Stimulated activated CD4-positive, alpha-beta T cell treated with anti-CD3 and anti-CD28 coated beads, Interleukin-1b, Interleukin-23, amount 100 ng/mL, for 48 hours (primary cell): Measurements from ENCODE around the gene LYPLAL1.
A peak's percentile ranks its signal among the peaks of the same experiment; 100 is the strongest.
"Not testable (repeated sequence)": the region's sequence is repeated elsewhere in the genome, so short reads cannot be mapped to it uniquely, and the experiment has no call there.

ENCODE experiments used
- DNase-seq: peaks from one replicate; pipeline ENCODE4 v3.0.0-alpha.2; 2020

The LYPLAL1 gene

DNA sequence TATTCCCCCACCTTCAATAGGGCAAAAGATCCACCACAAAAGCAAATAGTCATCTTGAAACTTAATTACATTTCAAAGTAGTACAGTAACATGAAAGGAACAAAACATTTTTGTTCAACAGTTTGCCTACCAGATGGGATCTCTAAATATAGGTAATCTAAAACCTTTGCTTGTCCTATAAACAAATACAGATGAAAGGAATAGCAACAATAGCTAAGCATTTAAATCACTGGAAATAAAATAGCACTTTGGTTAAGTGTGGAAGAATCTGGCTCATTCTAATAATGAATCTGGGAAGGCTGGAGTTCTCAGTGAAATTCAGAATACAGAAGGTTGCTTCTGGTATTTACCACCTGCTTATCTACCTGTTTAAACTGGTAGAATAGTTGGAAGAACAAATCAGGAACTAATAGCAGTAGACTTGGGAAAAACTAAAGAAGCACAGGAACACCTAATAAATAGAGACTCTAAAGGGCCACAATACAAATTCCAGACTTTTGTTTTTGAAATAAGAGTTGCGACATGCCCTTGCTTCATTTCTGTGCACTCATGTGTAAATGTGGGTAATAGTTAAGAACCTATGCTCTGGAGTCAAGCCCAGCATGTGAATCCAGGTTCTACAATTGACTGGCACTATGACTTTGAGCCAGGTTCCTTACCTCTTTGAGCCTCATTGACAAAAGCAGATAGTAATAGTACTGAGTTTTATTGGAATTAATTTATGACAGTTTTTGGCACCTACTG, 2.3 kb upstream of the LYPLAL1 start:
- DNase-seq = no peak

DNA sequence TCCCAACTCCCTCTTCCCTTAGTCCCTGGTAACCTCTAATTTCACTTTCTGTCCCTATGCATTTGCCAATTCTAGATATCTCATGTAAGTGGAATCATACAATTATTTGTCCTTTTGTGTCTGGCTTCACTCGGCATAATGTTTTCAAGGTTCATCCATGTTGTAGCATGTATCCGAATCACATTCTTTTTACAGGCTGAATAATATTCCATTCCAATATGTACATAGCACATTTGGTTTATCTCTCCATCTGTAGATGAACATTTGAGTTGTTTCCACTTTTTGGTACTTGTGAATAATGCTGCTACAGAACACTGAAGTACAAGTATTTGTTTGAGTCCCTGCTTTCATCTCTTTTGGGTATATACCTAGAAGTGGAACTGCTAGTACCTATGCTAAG, 857 bp upstream of the LYPLAL1 start:
- no peak for DNase-seq

DNA sequence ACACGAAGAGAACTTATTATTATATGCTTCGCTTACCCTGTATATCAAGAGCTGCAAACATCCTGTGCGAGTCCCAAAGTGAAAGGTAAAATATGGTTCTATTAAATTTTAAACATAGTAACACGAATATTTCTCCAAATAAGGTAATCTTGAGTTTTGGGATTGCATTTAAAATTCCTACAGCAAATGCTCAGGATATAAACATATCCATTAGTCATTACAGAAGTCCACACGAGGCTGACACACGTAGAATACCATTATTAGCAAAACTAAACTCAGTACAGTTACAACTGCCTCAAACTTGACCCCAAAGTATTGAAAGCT, 282 bp upstream of the LYPLAL1 start:
- no peak for DNase-seq

DNA sequence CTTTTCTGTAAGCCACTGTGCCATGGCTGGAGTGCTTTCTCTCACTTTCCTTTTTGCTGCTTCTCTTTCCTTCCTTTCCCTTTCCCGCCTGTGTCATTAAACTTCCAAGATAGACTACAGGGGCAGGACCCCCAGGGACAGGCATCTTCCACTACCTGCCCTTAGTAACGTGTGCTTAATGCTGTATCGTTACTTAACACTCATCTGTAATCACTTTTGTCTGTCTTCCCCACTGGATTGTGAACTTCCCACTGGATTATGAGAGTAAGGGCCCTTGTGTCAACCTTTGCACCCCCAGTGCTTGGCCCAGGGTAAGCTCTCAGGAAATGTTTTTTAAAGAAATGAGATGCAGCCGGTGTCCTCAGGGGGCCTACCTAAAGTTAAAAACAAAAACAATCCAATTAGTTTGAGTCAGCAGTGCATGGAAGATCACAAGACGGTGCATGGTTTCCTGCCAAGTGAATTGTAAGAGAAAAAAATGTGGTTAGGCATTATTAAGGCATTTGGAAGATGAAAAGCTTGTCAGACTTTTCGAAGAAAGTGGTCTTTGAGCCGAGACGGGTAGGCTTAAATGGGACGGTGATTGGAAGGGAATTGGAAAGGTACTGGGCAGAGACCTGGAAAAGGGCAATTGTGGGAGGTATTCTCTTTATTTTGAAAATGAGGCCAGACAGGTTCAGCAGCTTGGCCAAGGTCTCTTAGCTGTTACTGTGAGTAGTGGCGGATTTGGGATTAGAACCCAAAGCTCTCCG, 958 bp downstream of the LYPLAL1 start:
- DNase-seq = no peak

DNA sequence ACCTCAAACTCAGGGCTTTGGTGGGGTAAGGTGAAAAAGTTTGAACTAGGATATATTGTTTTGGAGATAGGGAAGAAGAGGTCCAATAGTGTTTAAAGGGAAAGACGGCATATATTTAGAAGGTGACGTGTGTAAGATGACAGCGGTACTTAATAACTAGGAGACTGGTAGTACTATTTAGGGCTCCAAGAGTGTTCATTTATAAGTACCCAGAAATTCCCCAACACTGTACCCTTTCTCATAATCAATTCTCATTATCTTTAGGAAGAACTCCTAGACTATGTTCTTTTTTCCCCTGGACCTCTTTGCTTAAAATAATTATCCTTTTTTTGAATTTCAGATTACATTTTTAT, 1.5 kb downstream of the LYPLAL1 start:
- no peak for DNase-seq

DNA sequence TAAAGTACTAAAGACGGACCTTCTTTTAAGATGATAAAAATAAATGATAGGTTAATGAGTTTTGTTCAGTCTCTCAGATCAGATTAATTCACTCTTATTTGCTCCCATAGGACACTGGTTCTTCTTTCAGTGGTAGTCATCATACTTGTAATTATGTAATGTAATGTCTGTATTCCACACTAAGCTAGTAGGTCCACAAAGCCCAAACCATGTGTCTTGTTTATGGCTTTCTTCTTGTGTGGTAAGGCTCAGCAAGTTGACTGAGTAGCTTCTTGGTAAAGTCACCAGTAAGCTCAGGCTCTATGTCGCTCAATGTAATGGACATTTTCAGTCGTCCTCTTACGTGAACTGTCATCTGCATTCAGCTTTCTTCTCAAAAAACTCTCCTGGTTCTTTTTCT, 2.5 kb downstream of the LYPLAL1 start:
- DNase-seq = no peak

DNA sequence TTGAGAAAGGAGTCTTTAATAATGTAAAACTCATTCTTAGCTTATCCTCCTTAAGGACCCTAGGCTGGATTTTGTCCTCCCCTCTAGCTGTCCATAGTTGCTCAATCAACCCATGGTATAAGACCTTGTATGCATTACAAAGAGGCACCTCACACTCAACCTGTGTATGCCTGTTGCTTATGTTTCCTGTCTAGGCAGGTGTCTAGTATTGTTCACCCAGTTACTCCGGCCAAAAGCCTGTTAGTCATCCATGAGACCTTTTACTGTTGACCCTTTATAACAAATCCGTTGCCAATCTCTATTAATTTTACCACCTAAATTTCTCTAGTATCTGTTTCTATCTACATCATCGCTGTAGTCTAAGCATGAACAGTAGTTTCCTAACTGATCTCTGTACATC, 3.7 kb downstream of the LYPLAL1 start:
- no peak for DNase-seq

DNA sequence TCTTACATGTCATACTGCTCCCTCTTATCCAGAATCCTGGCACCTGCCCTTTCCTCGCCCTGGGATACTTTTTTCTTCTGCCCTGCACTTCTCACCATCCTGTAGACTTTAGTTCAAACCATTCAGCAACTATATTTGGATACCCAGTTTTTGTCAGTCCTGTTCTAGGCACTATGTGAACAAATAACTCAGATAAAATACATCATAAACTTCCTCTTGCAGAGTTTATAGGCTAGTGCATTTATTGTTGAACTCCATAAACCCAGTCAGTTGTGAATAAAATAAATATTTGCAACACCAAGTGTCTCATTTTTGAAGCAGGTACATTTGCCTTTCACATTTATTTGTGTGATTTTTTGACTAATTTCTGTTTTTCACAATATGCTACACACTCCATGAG, 4.3 kb downstream of the LYPLAL1 start:
- no peak for DNase-seq

DNA sequence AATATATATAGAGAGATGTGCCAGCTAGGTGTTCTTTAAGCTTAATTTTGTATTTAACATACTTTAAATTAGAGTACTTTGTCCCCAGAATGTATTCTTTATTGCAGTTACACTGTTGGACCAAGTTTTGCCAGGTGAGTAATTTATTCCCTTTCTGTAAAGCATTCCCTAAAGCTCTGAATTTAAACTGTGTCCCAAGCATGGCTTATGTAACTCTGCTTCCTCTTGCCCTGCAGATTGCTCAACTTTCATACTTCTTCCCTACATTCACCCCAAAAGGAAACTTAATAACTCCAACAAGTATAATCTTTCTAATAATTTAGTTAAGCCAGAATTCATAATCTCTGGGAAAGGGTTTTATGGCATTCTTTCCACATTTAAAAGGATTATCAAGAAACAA, 5.6 kb downstream of the LYPLAL1 start:
- DNase-seq = no peak

DNA sequence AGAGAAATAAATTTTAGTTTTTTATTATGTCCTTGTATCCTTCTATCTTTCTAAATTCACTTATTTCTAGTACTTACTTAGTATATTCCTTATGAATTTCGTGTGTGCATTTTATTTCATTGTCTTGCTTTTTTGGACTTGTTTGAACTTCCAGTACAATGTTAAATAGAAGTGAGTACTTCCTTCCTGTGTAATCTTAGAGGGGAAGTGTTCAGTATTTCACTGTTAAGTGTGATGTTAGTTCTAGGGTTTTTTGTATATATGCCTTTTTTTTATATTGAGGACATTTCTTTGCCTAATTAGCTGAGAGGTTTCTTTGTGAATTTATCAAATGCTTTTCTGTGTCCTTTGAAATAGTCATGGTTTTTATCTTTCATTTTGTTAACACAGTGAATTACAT, 10.7 kb downstream of the LYPLAL1 start:
- no peak for DNase-seq

DNA sequence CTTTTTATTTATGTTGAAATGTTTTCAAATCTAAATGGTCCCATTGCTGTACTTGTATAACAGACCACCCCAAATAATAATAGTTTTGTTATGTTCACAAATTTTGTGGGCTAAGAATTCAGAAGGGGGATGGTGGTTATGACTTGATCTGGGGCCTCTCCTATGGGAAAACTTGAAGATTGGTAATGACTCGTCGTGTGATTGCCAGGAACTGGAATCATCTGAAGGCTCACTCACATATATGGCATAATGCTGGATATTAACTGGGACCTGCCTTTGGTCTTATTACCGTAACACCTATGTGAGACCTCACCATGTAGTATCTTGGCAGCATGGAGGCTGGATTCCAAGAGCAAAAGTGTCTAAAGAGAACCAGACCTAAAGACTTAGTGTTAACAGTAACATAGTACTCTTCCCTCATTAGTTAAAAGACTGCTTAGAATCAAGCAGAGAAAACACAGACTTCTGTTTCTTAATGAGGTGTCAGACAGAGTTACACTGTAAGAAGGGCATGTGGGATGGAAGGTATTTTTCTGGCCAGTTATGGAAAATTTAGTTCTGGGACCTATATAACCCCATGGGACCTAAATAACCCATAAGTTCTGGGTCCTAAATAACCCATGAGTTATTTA, 11.9 kb downstream of the LYPLAL1 start:
- DNase-seq = no peak

DNA sequence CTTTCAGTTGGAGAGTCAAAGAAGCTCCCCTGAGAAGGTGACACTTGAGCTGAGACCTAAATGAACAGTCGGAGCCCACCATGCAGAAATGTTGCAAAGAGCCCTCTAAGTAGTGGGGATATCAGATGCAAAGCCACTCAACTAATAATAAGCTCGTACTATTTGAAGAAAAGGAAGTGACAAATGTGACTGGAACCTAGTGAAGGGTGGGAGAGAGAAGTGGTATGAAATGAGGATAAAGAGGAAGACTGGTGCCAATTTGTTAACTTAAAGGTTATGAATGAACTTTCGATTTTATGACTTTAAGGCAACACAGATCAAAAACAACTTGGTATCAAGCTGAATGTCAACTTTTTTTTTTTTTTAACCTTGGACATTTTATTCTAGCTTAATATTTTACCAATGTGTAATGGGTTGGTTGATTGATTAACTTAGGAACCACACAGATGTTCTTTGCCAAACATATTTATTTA, 14.7 kb downstream of the LYPLAL1 start:
- DNase-seq = no peak

DNA sequence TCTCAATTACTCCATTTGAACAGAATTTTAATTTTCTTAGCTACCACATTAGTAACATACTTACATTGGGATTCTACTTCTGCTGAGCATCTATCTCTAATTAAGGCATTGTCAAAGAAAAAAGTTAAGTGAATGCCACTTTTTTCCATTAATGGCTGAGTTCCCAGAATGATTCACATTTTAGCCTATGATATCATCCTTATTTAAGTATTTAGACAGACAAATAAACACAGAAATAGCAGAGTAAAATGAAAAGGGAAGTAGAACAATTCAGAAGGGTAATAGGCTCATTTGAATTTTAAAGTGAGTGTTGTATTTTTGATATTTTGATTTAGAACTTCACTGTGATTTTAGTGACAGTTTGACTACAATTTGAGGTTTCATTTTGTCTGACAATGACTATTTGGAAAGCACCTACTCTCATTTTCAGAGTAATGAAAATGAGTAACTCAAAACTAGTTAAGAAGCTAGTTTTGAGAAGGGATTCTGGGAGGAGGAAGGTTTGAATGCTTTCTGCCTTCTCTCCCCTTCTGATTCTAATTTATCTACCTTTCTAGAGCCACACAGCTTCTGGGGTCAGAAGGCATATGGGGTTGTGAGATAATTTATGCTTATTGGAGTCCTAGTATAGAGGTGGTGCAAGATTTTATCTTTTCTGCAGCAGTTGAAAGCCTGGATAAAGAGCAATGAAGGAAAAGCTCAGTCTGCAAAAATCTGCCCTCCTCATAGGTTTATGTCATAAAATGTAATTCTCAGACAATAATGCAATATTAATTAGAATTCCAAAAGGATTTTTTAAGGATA, 15.5 kb downstream of the LYPLAL1 start:
- no peak for DNase-seq

DNA sequence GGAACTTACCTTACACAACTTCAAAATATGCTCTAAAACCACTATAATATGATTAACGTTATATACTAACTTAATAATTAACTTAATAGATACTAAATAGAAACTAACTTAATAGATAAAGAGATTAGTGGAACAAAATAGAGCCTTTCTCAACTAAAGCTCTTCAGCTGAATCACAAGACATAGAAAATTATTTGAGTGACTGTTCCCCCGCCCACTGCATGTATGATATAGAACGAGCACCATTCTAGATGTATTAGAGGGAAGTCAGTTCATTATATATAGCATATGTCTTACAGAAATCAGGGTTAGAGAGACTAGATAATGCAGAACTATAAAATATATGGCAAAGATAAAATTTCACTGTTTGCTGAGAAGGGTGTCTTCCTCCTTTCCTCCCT, 16.3 kb downstream of the LYPLAL1 start:
- DNase-seq = no peak

DNA sequence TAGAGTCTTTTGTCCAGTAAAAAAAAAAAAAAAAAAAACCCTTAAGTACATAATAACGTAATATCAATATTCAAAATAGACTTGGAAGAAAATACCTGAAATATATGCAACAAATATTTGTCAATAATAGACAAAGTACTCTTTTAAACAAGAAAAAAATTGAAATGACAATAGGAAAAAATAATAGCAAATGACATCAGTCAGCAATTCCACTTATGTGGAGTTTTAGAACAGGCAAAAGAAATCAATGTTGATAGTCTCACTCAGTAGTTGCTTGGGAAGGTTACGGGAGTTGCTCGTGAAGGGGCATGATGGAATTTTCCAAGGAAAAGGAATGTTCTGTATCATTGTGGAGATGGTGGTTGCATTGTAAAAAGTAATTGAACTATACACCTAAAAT, 16.9 kb downstream of the LYPLAL1 start:
- no peak for DNase-seq

DNA sequence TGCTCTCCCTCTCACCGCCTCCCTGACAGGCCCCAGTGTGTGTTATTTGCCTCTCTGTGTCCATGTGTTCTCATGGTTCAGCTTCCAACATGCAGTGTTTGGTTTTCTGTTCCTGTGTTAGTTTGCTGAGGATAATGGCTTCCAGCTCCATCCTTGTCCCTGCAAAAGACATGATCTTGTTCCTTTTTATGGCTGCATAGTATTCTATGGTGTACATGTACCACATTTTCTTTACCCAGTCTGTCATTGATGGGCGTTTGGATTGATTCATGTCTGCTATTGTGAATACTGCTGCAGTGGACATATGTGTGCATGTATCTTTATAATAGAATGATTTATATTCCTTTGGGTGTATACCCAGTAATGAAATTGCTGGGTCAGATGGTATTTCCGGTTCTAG, 22.2 kb downstream of the LYPLAL1 start:
- DNase-seq = not testable (repeated sequence)

DNA sequence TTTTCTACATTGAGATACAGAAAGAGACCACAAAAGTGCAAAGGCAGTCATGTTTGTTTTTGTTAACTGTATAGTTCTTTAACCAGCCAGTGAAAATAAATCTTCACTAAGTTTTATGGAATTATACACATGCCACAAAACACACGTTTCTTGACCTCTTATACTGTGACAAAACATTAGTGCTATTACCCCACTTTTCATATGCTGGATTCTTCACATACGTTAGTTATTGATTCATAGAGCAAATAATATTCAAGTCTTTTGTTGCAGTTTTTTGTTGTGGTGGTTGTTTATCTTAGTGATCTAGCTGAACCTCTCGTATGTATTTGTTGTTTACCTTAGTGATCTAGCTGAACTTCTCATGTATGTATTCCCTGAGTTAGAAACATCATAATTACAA, 28.0 kb downstream of the LYPLAL1 start:
- DNase-seq = no peak

DNA sequence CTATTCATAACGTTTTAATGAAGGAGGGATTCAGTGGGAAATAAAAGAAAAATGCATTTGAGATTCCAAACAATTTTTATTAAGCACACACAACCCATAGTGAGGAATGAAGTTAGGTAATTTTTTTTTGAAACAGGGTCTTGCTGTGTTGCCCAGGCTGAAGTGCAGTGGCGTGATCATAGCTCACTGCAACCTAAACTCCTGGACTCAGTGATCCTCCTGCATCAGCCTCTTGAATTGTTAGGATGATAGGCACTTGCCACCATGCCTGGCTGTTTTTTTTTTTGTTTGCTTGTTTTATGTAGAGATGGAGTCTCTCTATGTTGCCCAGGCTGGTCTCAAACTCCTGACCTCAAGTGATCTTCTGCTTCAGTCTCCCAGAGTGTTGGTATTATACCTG, 28.9 kb downstream of the LYPLAL1 start:
- DNase-seq = no peak

DNA sequence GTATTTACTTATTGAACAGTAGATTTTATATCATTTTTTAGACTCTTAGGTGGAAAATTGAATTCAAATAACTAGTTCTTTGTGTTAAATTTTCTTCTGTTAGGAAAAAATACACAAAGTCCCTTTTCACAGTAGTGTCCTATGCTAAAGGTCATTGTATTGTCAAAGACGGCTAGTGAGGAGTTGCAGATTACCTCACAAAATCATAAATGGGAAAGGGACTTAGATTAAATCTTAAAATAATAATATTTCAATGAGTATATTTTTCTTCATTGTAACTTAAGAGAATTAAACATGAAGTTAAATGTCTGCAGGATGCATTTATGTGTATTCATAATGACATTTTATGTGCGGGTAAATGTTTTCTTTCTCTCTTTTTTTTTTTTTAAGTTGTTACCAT, 32.7 kb downstream of the LYPLAL1 start:
- no peak for DNase-seq

DNA sequence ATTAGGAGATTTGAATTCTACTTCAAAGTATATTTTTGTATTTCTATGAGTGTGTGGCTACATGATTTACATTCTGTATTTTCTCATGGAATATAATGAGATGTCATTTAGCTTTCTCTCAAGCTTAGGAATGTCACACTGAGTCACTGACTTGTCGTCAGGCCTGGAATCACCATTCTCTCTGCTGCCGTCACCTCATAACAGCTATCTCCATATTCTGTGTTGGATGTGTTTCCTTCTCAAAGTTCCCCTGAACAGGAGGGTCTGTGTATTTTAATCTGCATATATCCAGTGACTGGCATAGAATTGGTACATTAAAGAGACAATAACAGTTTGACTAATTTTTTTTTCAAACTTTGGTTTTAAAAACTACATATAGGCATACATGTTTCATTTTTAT, 35.9 kb downstream of the LYPLAL1 start:
- DNase-seq = no peak

DNA sequence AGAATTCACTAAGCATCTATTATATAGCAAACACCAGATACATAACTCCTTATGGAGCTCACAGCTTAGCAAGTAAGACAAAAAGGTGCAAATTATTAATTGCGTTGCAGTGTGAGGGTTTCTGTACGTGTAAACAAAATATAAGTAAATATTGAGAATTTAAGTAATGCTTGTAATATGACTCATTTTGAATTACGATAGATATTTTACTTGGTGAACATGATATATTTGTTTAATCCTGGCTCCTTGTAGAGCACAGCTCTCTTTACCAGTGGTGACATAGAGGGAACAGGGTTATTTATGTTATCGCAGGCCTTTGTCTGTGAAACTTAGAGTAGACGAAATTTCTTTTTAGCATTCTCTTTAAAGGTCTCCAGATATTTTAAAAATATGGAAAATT, 36.4 kb downstream of the LYPLAL1 start:
- DNase-seq = no peak

DNA sequence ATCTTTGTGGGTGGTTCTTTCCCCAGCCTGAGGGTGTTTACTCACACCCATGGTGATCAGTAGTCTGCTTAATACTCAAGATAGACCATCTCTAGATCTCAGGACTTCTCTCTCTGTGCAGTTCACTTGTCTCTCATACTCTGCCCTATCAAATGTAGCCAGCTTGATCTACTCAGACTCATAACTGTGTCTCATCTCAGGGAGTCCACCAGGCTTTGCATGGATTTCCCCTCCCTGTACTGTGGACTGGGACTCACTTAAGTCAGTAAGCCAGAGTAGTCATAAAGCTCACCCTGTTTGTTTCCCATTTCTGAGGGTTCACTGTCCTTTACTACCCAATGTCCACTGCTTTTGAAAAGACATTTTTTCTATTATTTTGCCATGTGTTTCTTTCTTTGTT, 41.8 kb downstream of the LYPLAL1 start:
- DNase-seq = no peak

DNA sequence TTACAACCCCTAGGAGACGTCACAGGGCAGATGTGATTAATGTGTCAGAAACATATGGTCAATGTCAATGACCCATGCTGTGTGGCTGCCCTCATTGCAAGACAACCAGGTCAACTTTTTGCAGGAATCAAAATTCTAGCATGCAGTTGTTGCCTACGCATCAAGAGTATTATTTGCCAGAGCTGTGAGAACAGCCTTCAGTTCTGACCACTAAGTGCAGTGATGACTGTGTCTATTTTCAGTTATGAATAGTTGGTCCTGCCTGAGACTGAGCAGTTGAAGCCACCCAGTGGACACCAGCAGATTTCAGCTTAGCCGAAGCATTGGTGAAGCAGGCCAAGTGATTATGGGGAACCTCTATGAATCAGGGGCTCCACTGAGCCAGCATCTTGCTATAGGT, 47.3 kb downstream of the LYPLAL1 start:
- DNase-seq = peak; percentile 2

DNA sequence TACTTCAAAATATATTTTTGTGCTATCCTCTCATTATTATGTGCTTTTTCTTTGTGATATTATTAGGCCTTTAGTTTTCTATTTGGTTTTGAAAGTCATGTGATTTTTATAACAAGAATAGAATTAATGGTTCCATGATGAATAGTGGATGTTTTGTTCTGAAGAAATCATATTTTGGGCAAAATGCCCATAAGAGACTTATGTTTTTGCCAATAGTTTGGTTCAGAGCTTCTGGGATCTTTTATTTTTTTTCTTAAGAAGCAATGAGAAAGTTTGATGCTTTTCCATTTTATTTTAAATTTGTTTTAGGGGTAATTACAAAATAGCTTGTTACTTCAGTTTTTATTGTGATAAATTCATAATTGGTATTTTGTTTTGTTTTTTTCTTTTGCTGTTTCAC, 49.8 kb downstream of the LYPLAL1 start:
- DNase-seq = no peak
